ENCODE results near the gene HLA-DPA1.

Gene HLA-DPA1

GRCh38 chr6:33088931-33089620 is 15.6 kb upstream of the HLA-DPA1 start:
- DNase-seq (ENCODE audit: low read depth), result no peak

- DNase-seq (ENCODE audit: low read depth), result no peak
Observed at GRCh38 chr6:33088258-33088930, 14.9 kb upstream of the HLA-DPA1 start.

- no peak for DNase-seq (ENCODE audit: low read depth)
Observed at GRCh38 chr6:33085627-33086026, 12.2 kb upstream of the HLA-DPA1 start.

GRCh38 chr6:33082702-33083101 is 9.3 kb upstream of the HLA-DPA1 start:
- DNase-seq (ENCODE audit: low read depth), result no peak

- DNase-seq (ENCODE audit: low read depth), result no peak
Observed at GRCh38 chr6:33081098-33081824, 7.8 kb upstream of the HLA-DPA1 start.

GRCh38 chr6:33080127-33081089 is 7.0 kb upstream of the HLA-DPA1 start:
- DNase-seq (ENCODE audit: low read depth), result no peak

GRCh38 chr6:33079580-33079979 is 6.1 kb upstream of the HLA-DPA1 start:
- DNase-seq (ENCODE audit: low read depth), result no peak

- DNase-seq (ENCODE audit: low read depth), result no peak
Observed at GRCh38 chr6:33078919-33079521, 5.6 kb upstream of the HLA-DPA1 start.

GRCh38 chr6:33078442-33078841 is 5.0 kb upstream of the HLA-DPA1 start:
- no peak for DNase-seq (ENCODE audit: low read depth)

- no peak for DNase-seq (ENCODE audit: low read depth)
Observed at GRCh38 chr6:33077908-33078307, 4.5 kb upstream of the HLA-DPA1 start.

- no peak for DNase-seq (ENCODE audit: low read depth)
Observed at GRCh38 chr6:33076406-33076934, 3.0 kb upstream of the HLA-DPA1 start.

GRCh38 chr6:33075568-33076405 is 2.3 kb upstream of the HLA-DPA1 start, which contains the start of gene HLA-DPB1:
TSS of gene HLA-DPB1 (plus strand) at chr6:33075990. CDS start at chr6:33076042, 52 bp downstream.
- DNase-seq (ENCODE audit: low read depth), result no peak

- no peak for DNase-seq (ENCODE audit: low read depth)
Observed at GRCh38 chr6:33075208-33075567, 1.7 kb upstream of the HLA-DPA1 start.

GRCh38 chr6:33072508-33073100 is 845 bp downstream of the HLA-DPA1 start:
- DNase-seq (ENCODE audit: low read depth), result no peak

GRCh38 chr6:33071569-33071968 is 1.9 kb downstream of the HLA-DPA1 start:
- no peak for DNase-seq (ENCODE audit: low read depth)

GRCh38 chr6:33070909-33071308 is 2.5 kb downstream of the HLA-DPA1 start:
- no peak for DNase-seq (ENCODE audit: low read depth)

GRCh38 chr6:33069021-33069738 is 4.3 kb downstream of the HLA-DPA1 start:
- no peak for DNase-seq (ENCODE audit: low read depth)

- DNase-seq (ENCODE audit: low read depth), result no peak
Observed at GRCh38 chr6:33066917-33067521, 6.4 kb downstream of the HLA-DPA1 start.

- no peak for DNase-seq (ENCODE audit: low read depth)
Observed at GRCh38 chr6:33065312-33065711, 8.1 kb downstream of the HLA-DPA1 start.
